ENCODE data around the gene MAFB. TPM values are rescaled to one million over a fixed set of nuclear protein-coding genes. Genes with fewer than 3 reads are reported as not detected.
A peak's percentile ranks its signal among the peaks of the same experiment; 100 is the strongest.

Gene MAFB
- total and polyA plus RNA-seq, 7 experiments from 2014 or later: 0.12 to 139 (median 4.4) TPM; not detected in 2

- CTCF ChIA-PET: no interaction called here
- Mint-ChIP-seq H3K27ac (no peak overlapping the region), H3K4me3 (no peak overlapping the region), H3K9me3 (peaks cover 0 to 2% (median 0%) of the 10 kb centered on the region in 11 donors), H3K4me1 (peaks cover 0 to 11% (median 0%) of the 10 kb centered on the region in 7 donors), H3K36me3 (no peaks in the 10 kb centered on the region), H3K27me3 (peaks cover 55 to 83% (median 77%) of the 10 kb centered on the region in 5 donors)
- no peaks in the 10 kb centered on the region for H3K4me1 ChIP-seq (ENCODE audit: control insufficient read depth in 2 of 2, insufficient read depth in 2 of 2, low read length in 2 of 2)
- POLR2A ChIA-PET: no interaction called here
- no peak for ATAC-seq
- no peaks in the 10 kb centered on the region for H3K9me3 ChIP-seq (ENCODE audit: control insufficient read depth in 2 of 3, low read length in 3 of 3)
- H3K4me3 ChIP-seq (ENCODE audit: low read length): no peak overlapping the region
- no peak overlapping the region for H3K27ac ChIP-seq (ENCODE audit: low read depth, low read length)
- H3K27me3 ChIP-seq (ENCODE audit: control insufficient read depth in 2 of 2, insufficient read depth in 2 of 2, low read length in 2 of 2): peaks cover 4% of the 10 kb centered on the region in 2 donors
- DNase-seq: no peak
- H3K36me3 ChIP-seq (ENCODE audit: control insufficient read depth in 2 of 3, insufficient read depth in 3 of 3, low read length in 3 of 3): no peaks in the 10 kb centered on the region
- intact Hi-C loops (cut with micrococcal nuclease): no loop called here
These were observed 6.2 kb upstream of the MAFB start for GRCh38 chr20:40695214-40695613.

DNA sequence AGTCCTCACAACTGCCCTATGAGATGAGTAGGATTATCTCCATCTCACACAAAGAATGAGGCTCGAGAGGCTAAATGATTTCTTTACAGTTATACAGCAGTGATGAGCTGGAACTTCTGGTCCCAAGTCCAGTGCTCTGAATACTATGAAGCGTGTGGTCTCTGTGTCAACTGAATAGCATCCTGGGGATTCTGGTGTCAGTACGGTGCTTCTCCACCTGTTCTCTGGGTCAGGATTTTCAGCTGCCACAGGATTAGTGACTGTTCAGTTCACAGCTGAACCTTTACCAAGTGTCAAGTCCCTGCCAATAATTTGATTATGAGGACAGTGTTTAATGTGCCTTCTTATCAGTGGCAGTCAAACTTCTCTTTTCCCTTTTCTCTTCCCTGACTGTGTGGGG is 5.2 kb upstream of the MAFB start:
- intact Hi-C loops (cut with micrococcal nuclease): loop anchor here in 1 of 2 donors (5.0 kb wide), 1 partner anchor 1967 kb away; no protein-coding TSS in a partner anchor
- H3K27me3 ChIP-seq (ENCODE audit: control insufficient read depth in 2 of 2, insufficient read depth in 2 of 2, low read length in 2 of 2): peaks cover 4% of the 10 kb centered on the region in 2 donors
- ATAC-seq (no peak), DNase-seq (no peak)
- Mint-ChIP-seq H3K36me3 (no peaks in the 10 kb centered on the region), H3K27me3 (peaks cover 55 to 92% (median 79%) of the 10 kb centered on the region in 5 donors), H3K4me3 (no peak overlapping the region), H3K27ac (no peak overlapping the region), H3K4me1 (peaks cover 0 to 14% (median 3%) of the 10 kb centered on the region in 7 donors), H3K9me3 (peaks cover 0 to 4% (median 0%) of the 10 kb centered on the region in 11 donors)
- ChIA-PET CTCF (no interaction called here), POLR2A (no interaction called here)
- H3K27ac ChIP-seq (ENCODE audit: low read depth, low read length): no peak overlapping the region
- H3K4me3 ChIP-seq (ENCODE audit: low read length): no peak overlapping the region
- no peaks in the 10 kb centered on the region for H3K9me3 ChIP-seq (ENCODE audit: control insufficient read depth in 2 of 3, low read length in 3 of 3)
- no peaks in the 10 kb centered on the region for H3K36me3 ChIP-seq (ENCODE audit: control insufficient read depth in 2 of 3, insufficient read depth in 3 of 3, low read length in 3 of 3)
- H3K4me1 ChIP-seq (ENCODE audit: control insufficient read depth in 2 of 2, insufficient read depth in 2 of 2, low read length in 2 of 2): no peaks in the 10 kb centered on the region

GRCh38 chr20:40692240-40693011 is 3.4 kb upstream of the MAFB start:
- Mint-ChIP-seq H3K36me3 (no peaks in the 10 kb centered on the region), H3K27ac (no peak overlapping the region), H3K9me3 (peaks cover 0 to 4% (median 0%) of the 10 kb centered on the region in 11 donors), H3K27me3 (peaks cover 49 to 88% (median 74%) of the 10 kb centered on the region in 5 donors), H3K4me3 (no peak overlapping the region), H3K4me1 (peaks cover 0 to 15% (median 4%) of the 10 kb centered on the region in 7 donors)
- ChIA-PET CTCF (no interaction called here), POLR2A (no interaction called here)
- no peak overlapping the region for H3K4me3 ChIP-seq (ENCODE audit: low read length)
- no peak for ATAC-seq
- no peak for DNase-seq
- peaks cover 4% of the 10 kb centered on the region in 2 donors for H3K27me3 ChIP-seq (ENCODE audit: control insufficient read depth in 2 of 2, insufficient read depth in 2 of 2, low read length in 2 of 2)
- H3K36me3 ChIP-seq (ENCODE audit: control insufficient read depth in 2 of 3, insufficient read depth in 3 of 3, low read length in 3 of 3): no peaks in the 10 kb centered on the region
- no peaks in the 10 kb centered on the region for H3K9me3 ChIP-seq (ENCODE audit: control insufficient read depth in 2 of 3, low read length in 3 of 3)
- intact Hi-C loops (cut with micrococcal nuclease): loop anchor here in 1 of 2 donors (5.0 kb wide), 1 partner anchor 1965 kb away; no protein-coding TSS in a partner anchor
- H3K27ac ChIP-seq (ENCODE audit: low read depth, low read length): no peak overlapping the region
- no peaks in the 10 kb centered on the region for H3K4me1 ChIP-seq (ENCODE audit: control insufficient read depth in 2 of 2, insufficient read depth in 2 of 2, low read length in 2 of 2)

- Mint-ChIP-seq H3K4me3 (peak overlapping the region in 4 of 10 donors; percentile 13 to 84 (median 38)), H3K9me3 (peaks cover 0 to 4% (median 0%) of the 10 kb centered on the region in 11 donors), H3K36me3 (no peaks in the 10 kb centered on the region), H3K4me1 (peaks cover 0 to 15% (median 5%) of the 10 kb centered on the region in 7 donors), H3K27me3 (peaks cover 52 to 88% (median 74%) of the 10 kb centered on the region in 5 donors), H3K27ac (peak overlapping the region in 1 of 9 donors; percentile 53)
- ATAC-seq (no peak), DNase-seq (no peak)
- ChIA-PET CTCF (no interaction called here), POLR2A (no interaction called here)
- Histone ChIP-seq H3K4me3 (ENCODE audit: low read length) (no peak overlapping the region), H3K9me3 (ENCODE audit: control insufficient read depth in 2 of 3, low read length in 3 of 3) (no peaks in the 10 kb centered on the region), H3K27me3 (ENCODE audit: control insufficient read depth in 2 of 2, insufficient read depth in 2 of 2, low read length in 2 of 2) (peaks cover 4% of the 10 kb centered on the region in 2 donors), H3K4me1 (ENCODE audit: control insufficient read depth in 2 of 2, insufficient read depth in 2 of 2, low read length in 2 of 2) (no peaks in the 10 kb centered on the region), H3K27ac (ENCODE audit: low read depth, low read length) (no peak overlapping the region), H3K36me3 (ENCODE audit: control insufficient read depth in 2 of 3, insufficient read depth in 3 of 3, low read length in 3 of 3) (no peaks in the 10 kb centered on the region)
- intact Hi-C loops (cut with micrococcal nuclease): loop anchor here in 1 of 2 donors (5.0 kb wide), 1 partner anchor 1964 kb away; no protein-coding TSS in a partner anchor
These were observed 2.7 kb upstream of the MAFB start for GRCh38 chr20:40691566-40692239.

GRCh38 chr20:40690836-40691565 is 2.0 kb upstream of the MAFB start:
- H3K4me3 Mint-ChIP-seq: peak overlapping the region in 5 of 10 donors; percentile 13 to 84 (median 20)
- Histone ChIP-seq H3K9me3 (ENCODE audit: control insufficient read depth in 2 of 3, low read length in 3 of 3) (no peaks in the 10 kb centered on the region), H3K4me3 (ENCODE audit: low read length) (no peak overlapping the region), H3K4me1 (ENCODE audit: control insufficient read depth in 2 of 2, insufficient read depth in 2 of 2, low read length in 2 of 2) (no peaks in the 10 kb centered on the region), H3K36me3 (ENCODE audit: control insufficient read depth in 2 of 3, insufficient read depth in 3 of 3, low read length in 3 of 3) (no peaks in the 10 kb centered on the region), H3K27ac (ENCODE audit: low read depth, low read length) (no peak overlapping the region), H3K27me3 (ENCODE audit: control insufficient read depth in 2 of 2, insufficient read depth in 2 of 2, low read length in 2 of 2) (peaks cover 4% of the 10 kb centered on the region in 2 donors)
- CTCF ChIA-PET: no interaction called here
- ATAC-seq: no peak
- no peaks in the 10 kb centered on the region for H3K36me3 Mint-ChIP-seq
- DNase-seq: no peak
- peaks cover 0 to 2% (median 0%) of the 10 kb centered on the region in 11 donors for H3K9me3 Mint-ChIP-seq
- peaks cover 0 to 15% (median 6%) of the 10 kb centered on the region in 7 donors for H3K4me1 Mint-ChIP-seq
- POLR2A ChIA-PET: no interaction called here
- no peak overlapping the region for H3K27ac Mint-ChIP-seq
- peaks cover 56 to 89% (median 78%) of the 10 kb centered on the region in 5 donors for H3K27me3 Mint-ChIP-seq
- intact Hi-C loops (cut with micrococcal nuclease): loop anchor here in 1 of 2 donors (5.0 kb wide), 1 partner anchor 1964 kb away; no protein-coding TSS in a partner anchor

Data from naive thymus-derived CD4-positive, alpha-beta T cell (primary cell).